Measurements from ENCODE around the gene MFSD12. TPM values are rescaled to one million over a fixed set of nuclear protein-coding genes. Genes with fewer than 3 reads are reported as not detected.
"Not testable (repeated sequence)": the region's sequence is repeated elsewhere in the genome, so short reads cannot be mapped to it uniquely, and the experiment has no call there.

The MFSD12 gene
- polyA plus RNA-seq, 4 donors, result 44.5 to 76.8 (median 61.8) TPM

DNA sequence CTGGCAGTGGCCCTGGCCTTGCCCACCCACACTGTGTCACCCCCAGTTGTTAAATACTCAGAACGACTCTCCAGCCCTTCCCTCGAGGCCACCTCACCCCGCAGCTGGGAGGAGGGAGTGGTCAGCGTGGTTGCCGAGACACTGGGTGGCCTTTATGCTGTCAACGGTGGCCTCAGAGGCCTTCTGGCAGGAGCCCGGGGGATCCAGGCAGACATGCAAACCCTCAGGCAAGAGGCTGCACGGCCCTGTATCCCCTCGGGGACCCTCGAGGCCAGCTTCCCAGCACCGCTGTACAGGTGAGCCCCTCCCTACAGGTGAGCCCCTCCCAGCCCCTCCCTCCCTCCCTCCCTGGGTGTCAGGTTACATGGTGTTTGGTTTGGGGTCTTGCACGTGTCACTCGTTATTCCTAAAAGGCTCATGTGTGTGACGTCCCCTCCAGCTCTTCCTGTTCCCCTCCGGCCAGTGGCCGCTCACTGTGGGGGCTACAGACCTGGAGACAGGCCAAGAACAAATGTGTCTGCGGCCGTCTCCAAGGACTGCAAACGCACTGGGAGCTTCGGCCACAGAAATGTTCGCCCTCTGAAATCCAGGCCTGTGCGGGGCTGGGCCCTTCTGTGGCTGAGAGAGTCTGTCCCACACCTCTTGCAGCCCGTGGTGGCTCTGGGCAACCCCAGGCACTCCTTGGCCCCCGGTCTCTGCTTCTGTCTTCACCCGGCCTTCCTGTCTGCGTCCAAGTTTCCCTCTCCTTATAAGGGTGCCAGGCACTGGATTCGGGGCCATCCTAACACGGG lies 18.2 kb downstream of the MFSD12 start, which contains the start of gene TEKTIP1:
Gene TEKTIP1 (plus strand): TSS at position 210 of the 791 bp plus-strand sequence. CDS start 4 bp downstream, at position 214.
- no peak for DNase-seq (ENCODE audit: low read depth in 4 of 4, low spot score in 2 of 4)

- no peak for DNase-seq (ENCODE audit: low read depth in 4 of 4, low spot score in 2 of 4)
These were observed 19.0 kb downstream of the MFSD12 start for GRCh38 chr19:3538258-3538929.

GRCh38 chr19:3537438-3538240 lies 19.7 kb downstream of the MFSD12 start:
- DNase-seq (ENCODE audit: low read depth in 4 of 4, low spot score in 2 of 4), result no peak

DNA sequence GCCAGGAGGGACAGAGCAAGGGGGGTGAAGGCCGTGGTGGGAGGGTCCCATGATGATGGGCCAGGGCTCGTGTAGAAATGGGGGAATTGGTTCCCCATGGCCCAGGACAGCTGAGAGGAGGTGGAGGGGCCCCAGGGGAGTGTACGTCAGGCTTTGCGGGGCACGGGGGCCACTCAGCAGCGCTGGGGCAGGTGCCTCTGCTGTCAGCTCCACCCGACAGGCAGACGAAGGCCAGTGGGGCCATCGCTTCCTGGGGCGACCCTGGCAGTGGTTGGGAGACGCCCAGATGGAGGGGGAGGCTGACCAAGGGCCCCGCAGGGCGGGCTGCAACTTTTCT lies 20.3 kb downstream of the MFSD12 start:
- DNase-seq (ENCODE audit: low read depth in 4 of 4, low spot score in 2 of 4), result no peak

DNA sequence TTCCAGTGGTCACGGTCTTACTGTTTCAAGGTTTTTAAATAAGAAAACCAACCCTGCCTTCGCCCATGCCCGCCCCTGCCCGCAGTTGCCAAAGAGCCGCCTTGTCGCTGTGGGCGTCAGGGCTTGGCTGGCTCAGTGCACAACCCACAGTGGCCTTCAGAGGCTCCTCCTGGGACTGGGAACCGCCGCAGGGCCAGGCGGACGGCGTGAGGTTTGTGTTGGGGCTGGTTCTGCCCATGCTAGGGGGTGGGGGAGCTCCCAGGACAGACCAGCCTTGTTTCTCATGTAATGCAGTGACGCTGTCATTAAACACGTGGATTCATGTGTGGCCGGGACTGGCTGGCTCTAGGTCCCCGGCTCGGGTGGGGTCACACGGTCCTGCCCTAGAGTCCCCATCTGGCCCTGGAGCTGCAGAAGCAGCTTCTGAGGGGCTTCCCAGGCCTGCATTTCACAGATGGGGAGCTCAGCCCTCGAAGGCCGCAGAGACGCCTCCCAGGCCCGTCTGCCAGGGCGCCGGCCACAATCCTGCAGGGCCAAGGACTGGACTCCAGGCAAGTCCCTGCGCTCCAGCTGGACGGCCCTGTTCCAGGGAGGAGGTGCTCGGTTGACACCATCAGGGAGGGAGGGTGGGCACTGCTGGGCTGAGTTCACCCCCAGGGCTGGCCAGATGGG lies 20.8 kb downstream of the MFSD12 start:
- DNase-seq (ENCODE audit: low read depth in 4 of 4, low spot score in 2 of 4), result no peak

DNA sequence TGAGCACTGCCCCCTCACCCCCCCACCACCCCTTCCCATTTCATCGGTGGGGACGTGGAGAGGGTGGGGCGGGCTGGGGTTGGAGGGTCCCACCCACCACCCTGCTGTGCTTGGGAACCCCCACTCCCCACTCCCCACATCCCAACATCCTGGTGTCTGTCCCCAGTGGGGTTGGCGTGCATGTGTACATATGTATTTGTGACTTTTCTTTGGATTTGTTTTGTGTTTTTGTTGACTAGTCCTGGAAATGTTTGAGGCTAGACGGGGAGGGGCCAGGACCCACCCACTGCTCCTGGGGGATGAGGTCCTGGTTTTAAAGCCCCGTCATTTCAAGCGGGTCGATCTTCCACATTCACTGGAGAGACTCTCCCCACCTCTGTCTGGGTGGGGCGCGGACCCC lies 21.4 kb downstream of the MFSD12 start:
- no peak for DNase-seq (ENCODE audit: low read depth in 4 of 4, low spot score in 2 of 4)

GRCh38 chr19:3535563-3535965 lies 21.8 kb downstream of the MFSD12 start:
- no peak for DNase-seq (ENCODE audit: low read depth in 4 of 4, low spot score in 2 of 4)

- DNase-seq (ENCODE audit: low read depth in 4 of 4, low spot score in 2 of 4), result no peak
These were observed 22.2 kb downstream of the MFSD12 start for GRCh38 chr19:3535235-3535535.

DNA sequence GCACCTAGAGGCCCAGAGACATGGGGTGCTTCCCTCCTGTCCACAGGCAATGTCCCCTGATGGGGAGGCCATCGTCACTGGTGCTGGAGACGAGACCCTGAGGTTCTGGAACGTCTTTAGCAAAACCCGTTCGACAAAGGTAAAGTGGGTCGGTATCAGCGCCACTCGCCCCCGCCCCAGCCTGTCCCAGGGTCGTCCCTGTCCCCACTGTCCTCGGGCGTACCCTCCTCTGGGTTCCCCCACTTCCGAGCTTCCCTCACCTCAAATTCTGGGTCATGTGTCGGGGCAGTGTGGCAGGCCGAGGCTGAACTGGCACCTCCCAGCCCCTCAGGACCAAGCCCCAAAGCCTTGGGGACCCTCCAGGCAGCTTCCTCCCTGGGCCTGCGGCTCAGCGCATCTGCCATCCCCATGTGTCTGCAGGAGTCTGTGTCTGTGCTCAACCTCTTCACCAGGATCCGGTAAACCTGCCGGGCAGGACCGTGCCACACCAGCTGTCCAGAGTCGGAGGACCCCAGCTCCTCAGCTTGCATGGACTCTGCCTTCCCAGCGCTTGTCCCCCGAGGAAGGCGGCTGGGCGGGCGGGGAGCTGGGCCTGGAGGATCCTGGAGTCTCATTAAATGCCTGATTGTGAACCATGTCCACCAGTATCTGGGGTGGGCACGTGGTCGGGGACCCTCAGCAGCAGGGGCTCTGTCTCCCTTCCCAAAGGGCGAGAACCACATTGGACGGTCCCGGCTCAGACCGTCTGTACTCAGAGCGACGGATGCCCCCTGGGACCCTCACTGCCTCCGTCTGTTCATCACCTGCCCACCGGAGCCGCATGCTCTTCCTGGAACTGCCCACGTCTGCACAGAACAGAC lies 22.8 kb downstream of the MFSD12 start:
- DNase-seq (ENCODE audit: low read depth in 4 of 4, low spot score in 2 of 4), result no peak

- no peak for DNase-seq (ENCODE audit: low read depth in 4 of 4, low spot score in 2 of 4)
These were observed 23.7 kb downstream of the MFSD12 start for GRCh38 chr19:3533563-3534216.

DNA sequence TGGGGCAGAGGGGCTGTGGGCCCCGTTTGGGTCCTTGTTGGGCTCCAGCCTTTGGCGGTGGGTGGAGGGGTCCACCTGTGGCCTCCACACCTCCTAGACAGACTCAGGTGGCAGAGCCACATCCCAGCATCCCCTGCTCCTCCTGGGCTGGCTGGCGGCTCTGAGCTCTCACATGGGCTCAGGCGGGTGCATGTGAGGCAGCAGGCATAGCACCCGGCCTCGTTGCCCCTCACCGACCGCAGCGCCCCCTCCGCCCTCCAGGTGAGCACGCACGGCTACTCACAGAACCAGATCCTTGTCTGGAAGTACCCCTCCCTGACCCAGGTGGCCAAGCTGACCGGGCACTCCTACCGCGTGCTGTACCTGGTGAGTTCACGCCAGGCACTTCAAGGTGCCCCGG lies 24.4 kb downstream of the MFSD12 start:
- no peak for DNase-seq (ENCODE audit: low read depth in 4 of 4, low spot score in 2 of 4)

- DNase-seq (ENCODE audit: low read depth in 4 of 4, low spot score in 2 of 4), result no peak
These were observed 25.1 kb downstream of the MFSD12 start for GRCh38 chr19:3532154-3532786.

- no peak for DNase-seq (ENCODE audit: low read depth in 4 of 4, low spot score in 2 of 4)
These were observed 25.7 kb downstream of the MFSD12 start for GRCh38 chr19:3531716-3532115.

DNA sequence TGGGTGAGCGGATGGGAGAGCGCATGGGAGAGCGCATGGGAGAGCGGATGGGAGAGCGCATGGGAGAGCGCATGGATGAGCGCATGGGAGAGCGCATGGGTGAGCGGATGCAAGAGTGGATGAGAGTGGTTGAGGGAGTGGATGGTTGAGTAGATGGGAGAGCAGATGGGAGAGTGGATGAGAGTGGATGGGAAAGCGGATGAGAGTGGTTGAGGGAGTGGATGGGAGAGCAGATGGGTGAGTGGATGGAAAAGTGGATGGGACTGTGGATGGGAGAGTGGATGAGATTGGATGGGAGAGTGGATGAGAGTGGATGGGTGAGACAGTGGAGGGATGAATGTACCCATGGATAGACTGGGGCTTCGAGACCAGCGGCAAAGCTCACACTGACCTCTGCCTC lies 27.0 kb downstream of the MFSD12 start:
- DNase-seq (ENCODE audit: low read depth in 4 of 4, low spot score in 2 of 4), result no peak

DNA sequence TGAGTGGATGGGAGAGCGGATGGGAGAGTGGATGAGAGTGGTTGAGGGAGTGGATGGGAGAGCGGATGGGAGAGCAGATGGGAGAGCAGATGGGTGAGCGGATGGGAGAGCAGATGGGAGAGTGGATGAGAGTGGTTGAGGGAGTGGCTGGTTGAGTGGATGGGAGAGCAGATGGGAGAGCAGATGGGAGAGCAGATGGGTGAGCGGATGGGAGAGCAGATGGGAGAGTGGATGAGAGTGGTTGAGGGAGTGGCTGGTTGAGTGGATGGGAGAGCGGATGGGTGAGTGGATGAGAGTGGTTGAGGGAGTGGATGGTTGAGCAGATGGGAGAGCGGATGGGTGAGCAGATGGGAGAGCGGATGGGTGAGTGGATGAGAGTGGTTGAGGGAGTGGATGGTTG lies 28.1 kb downstream of the MFSD12 start:
- DNase-seq (ENCODE audit: low read depth in 4 of 4, low spot score in 2 of 4), result not testable (repeated sequence)

- DNase-seq (ENCODE audit: low read depth in 4 of 4, low spot score in 2 of 4), result no peak
These were observed 28.7 kb downstream of the MFSD12 start for GRCh38 chr19:3528539-3529211.

- no peak for DNase-seq (ENCODE audit: low read depth in 4 of 4, low spot score in 2 of 4)
These were observed 29.3 kb downstream of the MFSD12 start for GRCh38 chr19:3528080-3528479.

DNA sequence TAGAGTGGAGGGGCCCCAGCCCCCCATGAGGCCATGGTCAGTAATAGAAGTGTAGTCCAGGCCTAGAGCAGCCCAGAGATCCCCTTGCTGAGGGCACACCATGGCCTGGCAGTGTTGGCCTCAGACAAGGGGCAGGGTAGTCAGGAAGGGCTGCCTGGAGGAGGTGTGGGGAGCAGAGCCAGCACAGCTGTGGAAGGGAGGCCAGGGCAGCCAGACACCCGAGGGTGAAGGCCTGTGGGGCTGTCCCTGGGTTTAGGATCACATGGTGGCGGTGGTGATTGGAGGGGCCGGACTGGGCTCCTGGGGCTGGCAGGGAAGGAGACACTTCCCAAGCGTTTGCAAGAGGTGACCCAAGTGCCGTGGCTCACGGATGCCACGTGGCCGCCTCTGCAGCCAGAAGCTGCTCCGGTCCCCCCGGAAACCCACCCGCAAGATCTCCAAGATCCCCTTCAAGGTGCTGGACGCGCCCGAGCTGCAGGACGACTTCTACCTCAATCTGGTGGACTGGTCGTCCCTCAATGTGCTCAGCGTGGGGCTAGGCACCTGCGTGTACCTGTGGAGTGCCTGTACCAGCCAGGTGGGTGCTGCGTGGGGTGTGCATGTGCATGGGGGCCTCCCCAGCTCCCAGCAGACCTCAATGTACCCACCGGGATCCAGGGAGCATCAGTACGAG lies 30.0 kb downstream of the MFSD12 start:
- no peak for DNase-seq (ENCODE audit: low read depth in 4 of 4, low spot score in 2 of 4)

Measured in left renal cortex interstitium (tissue), 4 donors.